ENCODE results near the gene CDC73. TPM values are rescaled to one million over a fixed set of nuclear protein-coding genes. Genes with fewer than 3 reads are reported as not detected.
"Not testable (repeated sequence)": the region's sequence is repeated elsewhere in the genome, so short reads cannot be mapped to it uniquely, and the experiment has no call there.

CDC73 gene
- total RNA-seq, 1 donor from 2014 or later: 50.5 TPM

DNA sequence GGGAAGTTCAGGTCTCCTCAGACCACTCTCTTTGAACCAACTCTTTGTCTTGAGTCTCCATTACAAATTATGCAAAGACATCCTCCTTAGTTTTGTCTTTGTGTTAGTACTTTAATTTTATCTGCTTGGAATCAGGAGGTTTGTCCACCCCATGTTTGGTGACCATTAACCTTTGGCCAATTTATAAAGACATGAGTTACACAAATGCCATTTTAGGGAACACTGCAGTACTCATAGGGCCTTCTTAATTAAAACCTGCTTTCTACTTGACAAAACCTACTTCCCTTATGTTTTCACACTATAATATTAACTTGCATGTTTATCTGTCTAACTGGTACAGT is 7.9 kb upstream of the CDC73 start:
- no peak overlapping the region for H3K4me3 Mint-ChIP-seq
- H3K27me3 Mint-ChIP-seq (ENCODE audit: low read depth): no peaks in the 10 kb centered on the region
- no peaks in the 10 kb centered on the region for H3K36me3 Mint-ChIP-seq (ENCODE audit: low read depth)
- H3K4me1 Mint-ChIP-seq: peaks cover 37% of the 10 kb centered on the region
- H3K9me3 Mint-ChIP-seq: no peaks in the 10 kb centered on the region
- DNase-seq (ENCODE audit: low read depth, low spot score): no peak
- H3K27ac Mint-ChIP-seq (ENCODE audit: unreplicated experiment): peak overlapping the region; percentile 31
- TF ChIP-seq CTCF (conservative IDR thresholded peaks at IDR 0.05): no peak

- no peak for TF ChIP-seq CTCF (conservative IDR thresholded peaks at IDR 0.05)
Measured at GRCh38 chr1:193114485-193115095, 7.2 kb upstream of the CDC73 start.

DNA sequence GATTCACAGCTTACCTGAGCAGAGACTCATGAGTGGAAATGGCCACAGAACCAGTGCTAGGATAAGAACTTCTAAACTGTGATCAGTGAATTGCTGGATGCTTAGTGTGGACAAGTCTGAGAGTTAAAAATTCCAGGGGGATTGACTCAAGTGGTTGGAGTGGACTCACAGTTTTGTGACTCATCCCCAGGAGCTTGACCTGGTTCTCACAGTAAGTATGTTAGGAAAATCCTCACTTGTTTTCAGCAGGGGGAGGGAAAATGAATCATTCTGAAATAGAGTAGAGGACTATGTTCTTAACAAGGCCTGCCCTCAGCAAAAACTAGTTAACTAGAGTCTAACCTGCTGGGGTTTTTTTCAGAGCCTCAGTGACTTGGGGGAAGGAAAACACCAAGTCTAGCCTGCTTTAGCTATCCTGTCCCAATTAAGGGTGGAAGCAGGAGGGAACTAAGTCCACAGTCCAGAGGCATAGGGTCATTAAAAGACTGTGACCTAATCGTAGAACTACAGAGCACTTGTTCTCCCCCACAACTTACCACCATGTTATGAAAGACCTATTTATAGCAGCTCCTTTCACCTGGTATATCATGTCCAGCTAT is 6.1 kb upstream of the CDC73 start:
- no peak overlapping the region for H3K27ac Mint-ChIP-seq (ENCODE audit: unreplicated experiment)
- H3K36me3 Mint-ChIP-seq (ENCODE audit: low read depth): no peaks in the 10 kb centered on the region
- no peaks in the 10 kb centered on the region for H3K9me3 Mint-ChIP-seq
- TF ChIP-seq CTCF (conservative IDR thresholded peaks at IDR 0.05): no peak
- H3K4me1 Mint-ChIP-seq: peaks cover 37% of the 10 kb centered on the region
- H3K27me3 Mint-ChIP-seq (ENCODE audit: low read depth): peaks cover 2% of the 10 kb centered on the region
- peak overlapping the region; percentile 9 for H3K4me3 Mint-ChIP-seq
- DNase-seq (ENCODE audit: low read depth, low spot score): no peak

More at GRCh38 chr1:193114485-193115095, 7.2 kb upstream of the CDC73 start:
- H3K36me3 Mint-ChIP-seq (ENCODE audit: low read depth): no peaks in the 10 kb centered on the region
- no peak overlapping the region for H3K27ac Mint-ChIP-seq (ENCODE audit: unreplicated experiment)
- no peak overlapping the region for H3K4me3 Mint-ChIP-seq
- peaks cover 37% of the 10 kb centered on the region for H3K4me1 Mint-ChIP-seq
- H3K27me3 Mint-ChIP-seq (ENCODE audit: low read depth): no peaks in the 10 kb centered on the region
- no peaks in the 10 kb centered on the region for H3K9me3 Mint-ChIP-seq
- DNase-seq (ENCODE audit: low read depth, low spot score): no peak

- not testable (repeated sequence) for H3K27ac Mint-ChIP-seq (ENCODE audit: unreplicated experiment); DNase-seq (ENCODE audit: low read depth, low spot score); H3K9me3 Mint-ChIP-seq; H3K27me3 Mint-ChIP-seq (ENCODE audit: low read depth); H3K36me3 Mint-ChIP-seq (ENCODE audit: low read depth)
- peak overlapping the region; percentile 54 for H3K4me3 Mint-ChIP-seq
- peaks cover 31% of the 10 kb centered on the region for H3K4me1 Mint-ChIP-seq
Measured at GRCh38 chr1:193117167-193117566, 4.7 kb upstream of the CDC73 start.

GRCh38 chr1:193118194-193118593 is 3.6 kb upstream of the CDC73 start:
- no peak for DNase-seq (ENCODE audit: low read depth, low spot score)
- H3K36me3 Mint-ChIP-seq (ENCODE audit: low read depth): no peaks in the 10 kb centered on the region
- H3K27ac Mint-ChIP-seq (ENCODE audit: unreplicated experiment): no peak overlapping the region
- peaks cover 2% of the 10 kb centered on the region for H3K27me3 Mint-ChIP-seq (ENCODE audit: low read depth)
- no peaks in the 10 kb centered on the region for H3K9me3 Mint-ChIP-seq
- peak overlapping the region; percentile 20 for H3K4me3 Mint-ChIP-seq
- no peak for TF ChIP-seq CTCF (conservative IDR thresholded peaks at IDR 0.05)
- H3K4me1 Mint-ChIP-seq: peaks cover 34% of the 10 kb centered on the region

Data from neural crest cell (in vitro differentiated cells).